HUES48 (cell line): Measurements from ENCODE around the gene RAD21L1.
"Not testable (repeated sequence)": the region's sequence is repeated elsewhere in the genome, so short reads cannot be mapped to it uniquely, and the experiment has no call there.

Source experiments
- H3K27ac ChIP-seq: one replicate; pipeline ENCODE4 v1.7.0; 2013; ENCODE audit warnings: low read depth, low read length, inconsistent platforms
- H3K27me3 ChIP-seq: 2 replicates; pipeline ENCODE4 v1.6.1; 2013; ENCODE audit warnings: mild to moderate bottlenecking, low read length; ENCODE audit not compliant: control insufficient read depth, insufficient read depth
- H3K36me3 ChIP-seq: 2 replicates; pipeline ENCODE4 v1.6.1; 2013; ENCODE audit warnings: low read length; ENCODE audit not compliant: control insufficient read depth, insufficient read depth
- H3K4me1 ChIP-seq: 2 replicates; pipeline ENCODE4 v1.6.1; 2013; ENCODE audit warnings: mild to moderate bottlenecking, low read length; ENCODE audit not compliant: control insufficient read depth, insufficient read depth
- H3K4me3 ChIP-seq: 2 replicates; pipeline ENCODE4 v1.5.1; 2013; ENCODE audit warnings: mild to moderate bottlenecking, low read depth, low read length
- H3K9ac ChIP-seq: 2 replicates; pipeline ENCODE4 v1.6.1; 2013; ENCODE audit warnings: mild to moderate bottlenecking, low read depth, low read length, moderate library complexity
- H3K9me3 ChIP-seq: 2 replicates; pipeline ENCODE4 v1.6.1; 2013; ENCODE audit warnings: low read length; ENCODE audit not compliant: control insufficient read depth, insufficient read depth

The RAD21L1 gene

DNA sequence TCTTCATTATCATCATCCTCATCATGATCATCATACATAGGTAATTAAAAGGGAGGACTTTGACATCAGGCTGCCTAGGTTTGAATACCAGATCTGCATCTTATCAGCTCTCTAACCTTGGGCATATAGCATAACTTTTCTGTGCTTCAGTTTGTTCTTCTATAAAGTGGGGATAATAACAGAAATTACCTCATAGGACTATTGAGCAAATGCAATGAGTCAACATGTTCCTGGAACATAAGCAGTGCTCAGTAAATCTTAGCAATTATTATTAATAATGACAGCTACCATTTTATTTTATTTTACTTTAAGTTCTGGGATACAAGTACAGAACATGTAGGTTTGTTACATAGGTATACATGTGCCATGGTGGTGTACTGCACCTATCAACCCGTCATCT, 15.3 kb upstream of the RAD21L1 start:
- peaks cover 12% of the 10 kb centered on the region for H3K4me1 ChIP-seq
- no peak overlapping the region for H3K4me3 ChIP-seq
- no peak overlapping the region for H3K27ac ChIP-seq
- H3K36me3 ChIP-seq = no peaks in the 10 kb centered on the region
- H3K9me3 ChIP-seq = no peaks in the 10 kb centered on the region
- no peak overlapping the region for H3K9ac ChIP-seq
- peaks cover 6% of the 10 kb centered on the region for H3K27me3 ChIP-seq

DNA sequence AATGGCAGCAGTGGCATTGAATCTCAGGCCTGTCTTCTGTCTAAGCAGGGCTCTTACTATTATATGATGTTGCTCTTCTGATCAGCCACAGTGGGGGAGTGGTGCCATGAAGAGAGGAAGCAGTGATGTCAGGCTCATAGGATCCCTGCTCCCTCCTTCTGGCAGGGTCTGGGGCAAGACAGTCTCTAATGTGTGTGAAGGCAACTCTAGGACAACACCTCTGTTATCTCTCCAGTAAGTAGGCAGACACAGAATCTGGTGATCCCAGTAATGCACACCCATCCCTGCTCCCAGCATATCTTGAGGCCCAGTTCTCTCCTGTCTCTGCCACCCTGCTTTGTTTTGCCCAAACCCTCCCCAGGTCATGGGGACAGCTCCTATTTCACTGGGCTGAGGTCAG, 13.8 kb upstream of the RAD21L1 start:
- Histone ChIP-seq H3K27ac (no peak overlapping the region), H3K9me3 (no peaks in the 10 kb centered on the region), H3K4me1 (peaks cover 15% of the 10 kb centered on the region), H3K9ac (no peak overlapping the region), H3K4me3 (no peak overlapping the region), H3K36me3 (no peaks in the 10 kb centered on the region), H3K27me3 (peaks cover 6% of the 10 kb centered on the region)

DNA sequence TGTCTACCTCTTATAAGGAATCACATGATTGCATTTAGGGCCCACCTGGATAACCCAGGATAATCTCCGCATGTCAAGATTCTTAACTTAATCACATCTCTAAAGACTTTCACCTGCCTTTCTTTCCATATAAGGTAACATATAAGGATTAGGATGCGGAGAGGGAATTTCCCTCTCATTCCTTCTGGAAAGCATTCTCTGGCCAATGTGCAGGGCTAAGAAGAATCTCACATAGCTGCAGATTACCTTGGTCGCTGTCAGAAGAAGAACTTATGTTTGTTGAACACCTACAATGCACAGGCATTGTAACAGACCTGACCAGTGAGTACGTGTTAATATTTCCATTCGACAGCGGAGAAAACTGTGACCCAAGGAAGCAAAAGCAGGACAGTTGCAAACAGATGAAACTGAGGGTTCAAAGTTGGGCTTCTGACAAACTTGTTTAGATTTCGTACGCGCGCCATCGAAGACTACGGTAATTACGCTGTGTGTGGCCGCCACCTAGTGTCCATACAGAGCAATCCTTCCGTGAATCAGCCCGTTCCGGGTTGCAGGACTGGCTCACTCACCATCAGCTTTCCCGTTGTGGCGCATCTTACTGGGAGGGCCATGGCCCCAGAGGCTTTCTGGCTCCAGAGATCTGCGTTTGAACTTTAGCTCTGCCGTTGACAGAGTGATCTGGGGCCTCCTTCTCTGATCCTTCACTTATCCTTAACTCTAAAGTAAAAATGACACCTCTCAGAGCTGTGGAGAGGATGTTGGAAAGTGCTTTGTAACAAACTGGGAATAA, 13.0 kb upstream of the RAD21L1 start:
- Histone ChIP-seq H3K9me3 (no peaks in the 10 kb centered on the region), H3K9ac (peak overlapping the region; percentile 39; the same call in 1 of the 2 replicates), H3K4me1 (peaks cover 15% of the 10 kb centered on the region), H3K27ac (no peak overlapping the region), H3K4me3 (no peak overlapping the region), H3K27me3 (peaks cover 6% of the 10 kb centered on the region), H3K36me3 (no peaks in the 10 kb centered on the region)

DNA sequence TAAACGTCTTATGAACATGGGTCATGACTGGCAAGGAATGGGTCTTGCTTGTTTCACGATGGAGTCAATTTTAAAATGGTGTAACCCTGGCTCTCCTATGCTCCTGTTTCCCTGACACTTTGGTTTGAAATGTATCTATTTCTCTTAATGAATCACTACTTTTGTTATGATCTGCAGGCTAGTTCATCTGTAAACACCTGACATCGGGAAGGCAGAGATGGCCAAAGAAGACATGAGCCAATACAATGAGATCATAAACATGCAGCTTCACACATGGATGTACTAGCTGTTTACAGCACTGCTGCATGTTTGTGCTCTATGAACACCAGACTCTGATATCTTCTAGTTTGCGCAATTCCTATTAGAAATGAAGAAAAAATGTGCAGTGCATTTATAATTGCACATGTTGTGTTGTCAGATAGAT, 11.0 kb upstream of the RAD21L1 start:
- Histone ChIP-seq H3K27ac (no peak overlapping the region), H3K4me3 (no peak overlapping the region), H3K27me3 (peaks cover 6% of the 10 kb centered on the region), H3K4me1 (peaks cover 15% of the 10 kb centered on the region), H3K9ac (no peak overlapping the region), H3K9me3 (no peaks in the 10 kb centered on the region), H3K36me3 (no peaks in the 10 kb centered on the region)

DNA sequence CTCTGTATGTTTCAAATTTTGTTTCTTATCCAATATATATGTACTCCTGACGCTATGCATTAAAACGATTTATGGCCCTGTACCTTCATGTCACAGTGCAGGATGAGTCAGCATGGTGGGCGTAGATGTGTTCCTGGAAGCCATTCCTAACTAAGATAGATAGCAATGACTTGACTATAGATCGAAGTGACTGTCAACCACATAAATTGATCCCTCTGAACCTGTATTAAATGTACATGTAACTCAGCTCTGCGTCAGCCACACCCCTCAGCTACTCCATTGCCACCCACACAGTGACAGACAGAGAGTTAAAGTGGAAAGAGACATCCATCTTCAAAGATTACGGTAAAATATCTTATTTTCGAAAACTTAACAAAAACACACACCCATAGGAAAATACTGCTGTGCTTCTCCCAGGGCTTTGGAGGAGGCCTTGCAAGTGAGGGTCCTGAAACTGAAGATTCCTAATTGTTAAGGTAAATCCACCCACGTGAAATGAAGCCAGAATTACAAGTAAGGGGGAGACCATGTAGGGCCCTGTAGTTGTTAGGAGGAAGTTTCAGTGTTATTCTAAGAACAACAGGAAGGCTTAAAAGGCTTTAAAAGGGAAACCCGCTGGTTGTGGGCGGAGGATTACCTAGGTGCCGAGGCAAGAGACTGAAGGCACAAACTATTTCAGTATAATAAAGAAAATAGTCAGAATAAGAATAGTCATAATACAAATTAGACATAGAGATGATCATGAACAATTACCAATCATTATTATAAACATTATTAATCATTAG, 10.3 kb upstream of the RAD21L1 start:
- H3K4me1 ChIP-seq = peaks cover 15% of the 10 kb centered on the region
- H3K9me3 ChIP-seq = no peaks in the 10 kb centered on the region
- no peak overlapping the region for H3K9ac ChIP-seq
- peak overlapping the region; percentile 78 for H3K27ac ChIP-seq
- H3K36me3 ChIP-seq = no peaks in the 10 kb centered on the region
- H3K27me3 ChIP-seq = peaks cover 6% of the 10 kb centered on the region
- H3K4me3 ChIP-seq = no peak overlapping the region

DNA sequence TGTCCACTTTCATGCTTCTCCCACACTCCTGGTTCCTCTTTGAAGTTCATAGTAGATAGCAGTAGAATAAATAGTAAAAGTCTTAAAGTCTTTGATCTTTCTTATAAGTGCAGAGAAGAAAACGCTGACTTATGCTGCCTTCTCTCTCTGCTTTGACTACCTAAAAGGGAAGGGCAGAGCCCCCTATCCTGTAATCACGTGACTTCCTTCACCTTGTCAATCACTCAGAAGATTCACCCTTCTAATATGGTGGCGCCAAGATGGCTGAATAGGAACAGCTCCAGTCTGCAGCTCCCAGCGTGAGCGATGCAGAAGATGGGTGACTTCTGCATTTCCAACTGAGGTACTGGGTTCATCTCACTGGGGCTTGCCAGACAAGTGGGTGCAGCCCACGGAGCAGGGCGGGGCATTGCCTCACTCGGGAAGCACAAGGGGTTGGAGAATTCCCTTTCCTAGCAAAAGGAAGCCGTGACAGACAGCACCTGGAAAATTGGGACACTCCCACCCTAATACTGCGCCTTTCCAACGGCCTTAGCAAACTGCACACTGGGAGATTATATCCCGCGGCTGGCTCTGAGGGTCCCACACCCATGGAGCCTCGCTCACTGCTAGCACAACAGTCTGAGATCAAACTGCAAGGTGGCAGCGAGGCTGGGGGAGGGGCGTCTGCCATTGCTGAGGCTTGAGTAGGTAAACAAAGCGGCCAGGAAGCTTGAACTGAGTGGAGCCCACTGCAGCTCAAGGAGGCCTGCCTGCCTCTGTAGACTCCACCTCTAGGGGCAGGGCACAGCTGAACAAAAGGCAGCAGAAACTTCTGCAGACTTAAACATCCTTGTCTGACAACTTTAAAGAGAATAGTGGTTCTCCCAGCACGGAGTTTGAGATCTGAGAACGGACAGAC, 9.1 kb upstream of the RAD21L1 start:
- H3K27me3 ChIP-seq, H3K9me3 ChIP-seq, H3K4me3 ChIP-seq, H3K27ac ChIP-seq, H3K36me3 ChIP-seq, H3K9ac ChIP-seq: not testable (repeated sequence)
- H3K4me1 ChIP-seq = peaks cover 15% of the 10 kb centered on the region

DNA sequence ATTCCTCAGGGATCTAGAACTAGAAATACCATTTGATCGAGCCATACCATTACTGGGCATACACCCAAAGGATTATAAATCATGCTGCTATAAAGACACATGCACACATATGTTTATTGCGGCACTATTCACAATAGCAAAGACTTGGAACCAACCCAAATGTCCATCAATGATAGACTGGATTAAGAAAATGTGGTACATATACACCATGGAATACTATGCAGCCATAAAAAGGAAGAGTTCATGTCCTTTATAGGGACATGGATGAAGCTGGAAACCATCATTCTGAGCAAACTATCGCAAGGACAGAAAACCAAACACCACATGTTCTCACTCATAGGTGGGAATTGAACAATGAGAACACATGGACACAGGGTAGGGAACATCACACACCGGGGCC, 3.1 kb upstream of the RAD21L1 start:
- not testable (repeated sequence) for H3K4me1 ChIP-seq, H3K36me3 ChIP-seq, H3K4me3 ChIP-seq, H3K27ac ChIP-seq, H3K9me3 ChIP-seq, H3K9ac ChIP-seq
- peaks cover 17% of the 10 kb centered on the region for H3K27me3 ChIP-seq

DNA sequence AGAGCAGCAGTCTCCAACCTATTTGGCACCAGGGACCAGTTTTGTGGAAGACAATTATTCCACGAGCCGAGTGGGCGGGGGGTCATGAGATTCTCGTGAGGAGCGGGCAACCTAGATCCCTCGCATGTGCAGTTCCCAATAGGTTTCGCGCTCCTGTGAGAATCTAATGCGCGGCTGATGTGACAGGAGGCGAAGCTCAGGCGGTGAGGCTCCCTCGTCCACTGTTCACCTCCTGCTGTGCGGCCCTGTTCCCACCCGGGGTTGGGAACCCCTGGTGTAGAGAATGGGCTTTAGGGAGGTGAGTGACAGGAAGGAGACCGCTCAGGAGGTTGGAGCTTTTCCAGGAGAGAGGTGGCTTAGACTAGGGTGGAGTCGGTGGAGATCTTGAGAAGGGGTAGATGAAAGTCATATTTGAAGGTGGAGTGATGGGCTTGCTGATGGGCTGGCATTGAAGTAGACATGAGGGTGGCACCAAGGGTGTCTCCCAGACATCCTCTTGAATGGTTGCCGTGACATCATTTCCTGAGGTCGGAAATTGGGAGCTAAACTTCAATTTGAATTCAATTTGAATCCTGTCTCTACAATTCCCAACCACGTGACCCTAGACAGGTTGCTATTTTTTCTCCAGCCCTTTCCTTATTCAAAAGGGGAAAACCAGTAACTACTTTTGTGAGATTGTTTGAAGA, 1.5 kb upstream of the RAD21L1 start:
- Histone ChIP-seq H3K27ac (no peak overlapping the region), H3K9me3 (no peaks in the 10 kb centered on the region), H3K27me3 (peaks cover 29% of the 10 kb centered on the region), H3K36me3 (no peaks in the 10 kb centered on the region), H3K9ac (no peak overlapping the region), H3K4me1 (no peaks in the 10 kb centered on the region), H3K4me3 (no peak overlapping the region)

DNA sequence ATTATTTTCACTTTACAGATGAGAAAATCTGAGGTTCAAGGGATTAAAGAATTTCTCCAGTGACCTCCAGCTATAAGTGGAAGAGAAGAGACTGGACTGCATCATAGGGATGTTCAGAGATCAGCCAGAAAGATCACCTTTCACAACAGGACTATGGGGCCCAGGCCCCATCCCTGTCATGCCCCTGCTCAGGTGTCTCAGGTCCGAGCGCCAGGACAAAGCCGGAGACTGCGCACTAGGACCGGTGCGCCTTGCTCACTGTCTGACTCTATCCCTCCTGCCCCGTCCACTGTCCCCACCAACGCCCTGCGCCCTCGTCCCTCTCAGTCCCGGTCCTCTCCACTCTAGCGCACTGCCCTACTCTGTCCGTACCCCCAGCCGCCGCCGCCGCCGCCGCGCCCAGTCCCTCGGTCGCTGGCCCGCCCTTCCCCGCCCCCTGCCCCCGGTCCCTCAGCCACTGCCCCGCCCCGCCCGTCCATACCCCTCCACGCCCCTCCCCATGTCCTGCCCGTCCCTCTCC, 521 bp upstream of the RAD21L1 start:
- Histone ChIP-seq H3K9me3 (no peaks in the 10 kb centered on the region), H3K4me3 (peak overlapping the region; percentile 77), H3K27me3 (peaks cover 33% of the 10 kb centered on the region), H3K4me1 (no peaks in the 10 kb centered on the region), H3K9ac (no peak overlapping the region), H3K27ac (no peak overlapping the region), H3K36me3 (no peaks in the 10 kb centered on the region)

DNA sequence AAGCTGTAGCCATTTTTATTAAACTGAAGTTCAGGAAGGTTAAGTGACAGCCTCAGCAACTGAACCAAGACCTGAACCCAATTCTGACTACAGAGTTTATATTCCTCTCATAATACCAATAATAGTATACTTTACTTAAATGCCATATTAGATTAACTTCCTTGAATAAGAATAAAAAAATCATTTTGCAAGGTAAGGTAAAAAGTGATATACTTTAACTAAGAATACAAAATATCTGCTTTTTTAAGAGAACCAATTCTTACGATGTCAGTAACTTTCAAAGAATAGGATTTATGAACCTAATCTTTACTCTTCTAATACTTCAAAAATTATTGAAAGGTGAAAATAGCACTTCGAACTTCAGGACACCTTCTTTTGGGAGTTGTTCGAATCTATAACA, 3.7 kb downstream of the RAD21L1 start:
- Histone ChIP-seq H3K27me3 (peaks cover 37% of the 10 kb centered on the region), H3K9me3 (no peaks in the 10 kb centered on the region), H3K4me1 (no peaks in the 10 kb centered on the region), H3K9ac (no peak overlapping the region), H3K27ac (no peak overlapping the region), H3K4me3 (no peak overlapping the region), H3K36me3 (no peaks in the 10 kb centered on the region)
